SW480 (cell line): ENCODE measurements around the gene SLC25A21.
"Not testable (repeated sequence)": the region's sequence is repeated elsewhere in the genome, so short reads cannot be mapped to it uniquely, and the experiment has no call there.

Source experiments
- DNase-seq: peaks from one replicate; pipeline ENCODE4 v3.0.0-alpha.2; 2016; ENCODE audit warnings: low spot score

The SLC25A21 gene

DNA sequence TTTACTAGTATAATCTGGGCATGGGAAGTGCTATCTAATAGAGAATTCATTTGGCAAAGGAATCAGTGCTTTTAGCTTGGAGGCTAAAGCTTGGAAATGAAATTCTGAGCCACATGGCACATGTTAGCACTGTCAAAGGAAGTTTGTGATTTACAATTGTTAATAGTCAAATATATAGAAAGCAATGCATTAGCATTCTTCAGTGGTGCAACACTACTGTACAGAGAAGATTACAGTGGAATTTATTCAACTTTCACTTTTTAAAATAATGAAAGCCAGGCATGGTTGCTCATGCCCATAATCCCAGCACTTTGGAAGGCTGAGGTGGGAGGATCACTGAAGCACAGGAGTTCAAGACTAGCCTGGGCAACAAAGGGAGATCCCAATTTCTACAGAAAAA is 464.8 kb downstream of the SLC25A21 start:
- no peak for DNase-seq

GRCh38 chr14:36702474-36702873 is 469.9 kb downstream of the SLC25A21 start:
- no peak for DNase-seq

DNA sequence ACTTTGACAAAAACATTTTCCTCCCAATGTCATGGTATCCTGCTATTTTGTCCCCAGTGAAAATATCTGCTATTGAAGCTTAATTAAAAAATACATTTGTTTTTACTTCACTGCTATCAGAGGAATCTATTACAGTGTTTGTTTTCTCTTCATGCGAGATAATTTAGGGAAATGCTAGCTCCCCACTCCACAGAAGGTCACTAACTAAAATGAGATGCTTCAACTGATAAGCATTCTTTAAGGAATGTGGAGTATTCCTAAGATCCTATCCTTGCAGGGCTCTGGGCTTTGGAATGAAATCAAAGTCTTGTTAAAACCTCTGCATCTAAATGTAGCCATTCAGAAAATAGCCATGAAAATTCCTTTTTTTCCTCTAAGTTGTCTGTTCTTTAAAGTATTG is 471.3 kb downstream of the SLC25A21 start:
- DNase-seq = no peak

GRCh38 chr14:36700651-36701050 is 471.8 kb downstream of the SLC25A21 start:
- DNase-seq = no peak

DNA sequence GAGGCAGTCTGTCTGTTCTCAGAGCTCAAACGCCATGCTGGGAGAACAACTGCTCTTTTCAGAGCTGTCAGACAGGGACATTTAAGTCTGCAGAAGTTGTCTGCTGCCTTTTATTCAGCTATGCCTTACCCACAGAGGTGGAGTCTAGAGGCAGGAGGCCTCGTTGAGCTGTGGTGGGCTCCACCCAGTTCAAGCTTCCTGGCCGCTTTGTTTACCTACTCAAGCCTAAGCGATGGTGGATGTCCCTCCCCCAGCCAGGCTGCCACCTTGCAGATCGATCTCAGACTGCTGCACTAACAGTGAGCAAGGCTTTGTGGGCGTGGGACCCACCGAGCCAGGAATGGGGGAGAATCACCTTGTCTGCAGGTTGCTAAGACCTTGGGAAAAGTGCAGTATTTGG is 473.0 kb downstream of the SLC25A21 start:
- DNase-seq = not testable (repeated sequence)

DNA sequence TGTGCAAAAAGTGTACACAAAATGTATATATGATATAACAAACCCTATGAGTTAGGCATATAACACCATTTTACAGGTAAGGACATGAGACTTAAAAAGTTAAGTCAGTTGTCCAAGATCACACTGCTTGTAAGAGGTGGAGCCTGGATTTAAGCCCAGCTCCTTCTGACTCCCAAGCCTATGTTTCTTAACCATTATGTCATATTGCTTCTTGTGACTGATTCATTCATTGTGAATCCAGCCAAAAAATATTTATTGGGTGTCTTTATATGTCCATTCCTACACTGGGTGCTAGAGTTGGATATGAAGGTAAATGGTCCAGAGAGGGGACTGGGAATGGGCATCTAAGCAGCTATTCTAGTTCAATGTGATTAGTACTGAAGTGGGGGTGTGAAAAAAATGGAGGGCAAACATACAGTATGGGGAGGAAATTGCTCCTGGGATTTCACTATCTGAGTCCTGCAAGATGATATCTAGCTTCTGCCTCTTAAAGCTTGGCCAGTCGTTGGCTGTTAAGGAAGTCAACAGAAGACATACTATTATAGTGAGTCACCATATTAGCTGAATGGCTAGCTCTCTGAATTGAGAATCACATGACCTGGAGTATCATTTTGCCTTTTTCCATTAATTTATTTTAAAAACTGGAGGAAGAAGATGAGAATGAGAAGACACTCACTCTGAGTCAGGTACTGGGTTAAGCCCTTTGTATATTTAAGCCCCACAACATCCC is 481.9 kb downstream of the SLC25A21 start:
- DNase-seq = no peak

GRCh38 chr14:36684946-36685345 is 487.5 kb downstream of the SLC25A21 start:
- no peak for DNase-seq

GRCh38 chr14:36683083-36683724 is 489.2 kb downstream of the SLC25A21 start:
- no peak for DNase-seq

GRCh38 chr14:36682338-36682737 is 490.1 kb downstream of the SLC25A21 start:
- no peak for DNase-seq

DNA sequence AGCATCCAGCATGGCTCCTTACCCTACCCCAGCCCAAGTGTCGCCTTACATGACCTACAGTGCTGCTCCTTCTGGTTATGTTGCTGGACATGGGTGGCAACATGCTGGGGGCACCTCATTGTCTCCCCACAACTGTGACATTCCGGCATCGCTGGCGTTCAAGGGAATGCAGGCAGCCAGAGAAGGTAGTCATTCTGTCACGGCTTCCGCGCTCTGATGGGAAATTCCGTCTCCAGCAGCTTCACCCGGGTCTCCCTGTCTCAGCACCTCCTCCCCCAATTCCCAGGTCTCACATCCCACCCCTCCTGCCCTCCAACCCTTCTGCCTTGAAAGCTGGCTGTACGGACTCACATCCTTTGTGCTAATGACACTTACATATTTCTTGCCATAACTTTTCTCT is 496.2 kb downstream of the SLC25A21 start:
- DNase-seq = no peak

DNA sequence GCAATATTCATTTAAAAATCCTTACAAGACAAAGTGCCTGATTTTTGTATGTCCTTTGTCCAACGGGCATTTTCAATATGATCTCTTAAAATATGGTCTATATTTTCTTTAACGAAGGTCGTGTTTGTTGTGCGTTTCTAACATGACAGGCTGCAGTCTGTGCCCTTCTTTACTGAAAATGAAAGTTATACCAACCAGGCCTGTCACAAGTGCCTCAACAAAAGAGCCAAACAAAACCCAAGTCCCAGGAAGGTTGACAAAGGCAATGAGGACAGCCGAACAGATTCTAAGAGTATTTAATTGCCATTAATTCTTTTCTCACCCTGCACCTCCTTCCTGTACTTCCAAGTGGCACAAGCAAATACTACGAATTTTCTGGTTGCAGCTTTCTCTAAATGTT is 496.8 kb downstream of the SLC25A21 start:
- no peak for DNase-seq

- DNase-seq = no peak
Observed at GRCh38 chr14:36674659-36675058, 497.7 kb downstream of the SLC25A21 start.

DNA sequence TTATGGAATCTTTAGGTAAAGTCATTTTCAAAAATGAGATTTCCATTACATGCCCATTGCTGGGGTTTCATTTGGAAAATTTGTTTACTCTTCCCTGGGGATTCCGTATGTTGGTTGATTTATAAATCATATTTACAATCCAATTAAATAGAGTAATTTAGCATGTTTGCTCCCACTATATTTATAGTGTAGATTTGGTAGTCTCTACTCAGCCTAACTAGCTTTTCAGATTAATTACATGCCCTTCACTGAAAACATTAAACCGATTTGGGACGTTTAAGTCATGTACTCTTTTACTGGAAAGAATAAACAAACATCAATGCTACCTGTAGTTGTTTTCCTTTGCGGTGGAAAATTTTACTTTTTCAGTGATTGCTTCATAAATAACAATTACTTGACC is 500.3 kb downstream of the SLC25A21 start:
- no peak for DNase-seq

- no peak for DNase-seq
Observed at GRCh38 chr14:36671149-36671548, 501.3 kb downstream of the SLC25A21 start.

DNA sequence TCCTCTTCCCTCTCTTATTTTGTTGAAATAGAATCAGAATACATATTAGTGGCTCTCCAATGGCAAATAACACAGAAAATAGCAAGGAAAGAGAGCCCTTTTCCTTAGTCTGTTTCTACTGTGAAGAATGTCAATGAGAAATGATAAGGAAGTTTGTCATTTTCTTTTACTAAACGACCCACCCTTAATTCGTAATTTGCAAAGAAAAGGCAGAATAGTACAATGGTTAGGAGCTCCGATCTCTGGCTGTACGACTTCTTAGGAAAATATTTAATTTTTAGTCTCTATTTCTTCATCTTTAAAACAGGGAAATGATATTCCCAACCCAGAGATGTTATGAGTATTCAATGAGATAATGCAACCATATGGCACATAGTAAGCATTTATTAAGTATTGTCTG is 504.7 kb downstream of the SLC25A21 start:
- DNase-seq = no peak

DNA sequence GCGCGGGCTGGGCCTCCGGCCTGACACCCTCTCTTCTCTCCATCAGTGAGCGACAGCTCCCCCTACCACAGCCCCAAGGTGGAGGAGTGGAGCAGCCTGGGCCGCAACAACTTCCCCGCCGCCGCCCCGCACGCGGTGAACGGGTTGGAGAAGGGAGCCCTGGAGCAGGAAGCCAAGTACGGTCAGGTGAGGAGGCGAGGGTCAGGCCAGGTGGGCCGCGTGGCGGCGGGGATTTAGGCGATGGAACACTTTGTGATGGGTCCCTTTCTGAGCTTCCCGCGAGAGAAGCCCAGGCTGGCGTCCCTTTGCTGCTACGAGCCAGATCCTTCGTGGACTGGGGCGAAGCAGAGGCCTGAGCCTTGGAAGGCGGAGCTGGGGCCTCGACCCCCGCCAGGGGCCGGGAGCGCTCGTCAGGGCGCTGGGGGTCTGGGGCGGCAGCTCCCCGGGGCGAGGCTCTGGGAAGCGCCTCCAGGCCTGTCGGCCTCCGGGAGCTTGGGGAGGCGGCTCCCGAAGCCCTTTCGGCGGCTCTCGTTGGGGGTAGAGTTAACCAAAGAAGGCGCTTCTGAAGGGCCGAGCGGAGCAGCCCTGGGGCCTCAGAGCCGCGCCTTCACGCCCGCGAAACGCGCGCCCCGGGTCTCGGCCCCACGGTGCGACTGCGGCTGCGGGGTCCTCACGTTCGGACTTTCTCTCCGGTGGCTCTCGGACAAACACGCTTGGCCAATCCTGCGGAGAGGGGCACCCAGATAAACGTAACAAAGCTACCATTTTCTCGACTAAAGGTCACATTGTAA is 505.8 kb downstream of the SLC25A21 start:
- DNase-seq = no peak

- no peak for DNase-seq
Observed at GRCh38 chr14:36665887-36666415, 506.5 kb downstream of the SLC25A21 start.

GRCh38 chr14:36664322-36665193 is 507.8 kb downstream of the SLC25A21 start:
- DNase-seq = no peak

DNA sequence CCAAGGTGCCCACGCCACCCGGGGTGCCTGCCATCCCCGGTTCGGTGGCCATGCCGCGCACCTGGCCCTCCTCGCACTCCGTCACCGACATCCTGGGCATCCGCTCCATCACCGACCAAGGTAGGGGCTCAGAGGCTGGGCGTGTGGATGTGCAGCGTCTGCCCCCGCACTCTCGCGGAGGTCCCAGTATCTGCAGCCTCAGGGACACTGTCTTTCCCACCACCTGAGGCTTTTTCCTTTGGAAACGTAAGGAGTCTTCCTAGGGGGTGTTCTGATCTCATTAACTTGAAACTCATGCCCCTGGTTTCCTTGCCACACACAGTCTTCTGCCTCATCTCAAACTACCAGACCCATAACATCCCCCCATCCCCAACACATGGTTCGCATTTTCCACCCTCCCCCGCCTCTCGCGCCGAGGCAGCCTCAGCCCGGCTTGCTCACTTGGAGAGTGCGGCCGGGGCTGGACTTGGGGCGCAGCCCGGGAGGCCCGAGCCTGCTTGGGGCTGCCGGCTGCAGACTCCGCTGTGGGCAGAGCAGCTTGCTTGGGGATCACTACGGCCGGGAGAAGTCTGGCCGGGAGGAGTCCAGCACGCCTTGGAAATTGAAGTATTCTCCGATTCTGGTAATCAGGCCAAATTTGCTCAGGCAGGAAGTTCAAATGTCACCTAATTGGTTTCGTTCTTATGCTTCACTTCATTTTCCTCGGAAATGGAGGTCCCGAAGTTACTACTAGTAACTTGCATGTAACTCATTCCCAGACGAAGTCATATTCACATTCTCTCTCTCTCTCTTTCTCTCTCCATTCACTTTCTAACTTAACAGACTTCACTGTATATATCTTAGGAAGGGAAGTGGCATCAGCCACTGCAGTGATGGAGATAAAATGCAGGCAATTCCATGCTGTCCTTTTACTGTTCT is 508.7 kb downstream of the SLC25A21 start:
- no peak for DNase-seq

DNA sequence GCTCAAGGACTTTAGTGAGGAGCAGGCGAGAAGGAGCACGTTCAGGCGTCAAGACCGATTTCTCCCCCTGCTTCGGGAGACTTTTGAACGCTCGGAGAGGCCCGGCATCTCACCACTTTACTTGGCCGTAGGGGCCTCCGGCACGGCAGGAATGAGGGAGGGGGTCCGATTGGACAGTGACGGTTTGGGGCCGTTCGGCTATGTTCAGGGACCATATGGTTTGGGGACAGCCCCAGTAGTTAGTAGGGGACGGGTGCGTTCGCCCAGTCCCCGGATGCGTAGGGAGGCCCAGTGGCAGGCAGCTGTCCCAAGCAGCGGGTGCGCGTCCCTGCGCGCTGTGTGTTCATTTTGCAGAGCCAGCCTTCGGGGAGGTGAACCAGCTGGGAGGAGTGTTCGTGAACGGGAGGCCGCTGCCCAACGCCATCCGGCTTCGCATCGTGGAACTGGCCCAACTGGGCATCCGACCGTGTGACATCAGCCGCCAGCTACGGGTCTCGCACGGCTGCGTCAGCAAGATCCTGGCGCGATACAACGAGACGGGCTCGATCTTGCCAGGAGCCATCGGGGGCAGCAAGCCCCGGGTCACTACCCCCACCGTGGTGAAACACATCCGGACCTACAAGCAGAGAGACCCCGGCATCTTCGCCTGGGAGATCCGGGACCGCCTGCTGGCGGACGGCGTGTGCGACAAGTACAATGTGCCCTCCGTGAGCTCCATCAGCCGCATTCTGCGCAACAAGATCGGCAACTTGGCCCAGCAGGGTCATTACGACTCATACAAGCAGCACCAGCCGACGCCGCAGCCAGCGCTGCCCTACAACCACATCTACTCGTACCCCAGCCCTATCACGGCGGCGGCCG is 509.6 kb downstream of the SLC25A21 start:
- DNase-seq = peak; percentile 14
